ENCODE results near the gene CD53. TPM values are rescaled to one million over a fixed set of nuclear protein-coding genes. Genes with fewer than 3 reads are reported as not detected.

CD53 gene
- total and polyA plus RNA-seq, 9 of the 15 experiments (the other 6 are each of a cell fraction or from before 2014, with no cell fraction given) = 63.5 to 220 (median 131) TPM

GRCh38 chr1:110890474-110891196 is 17.7 kb downstream of the CD53 start (continued):
- TF ChIP-seq, protein P1, sequence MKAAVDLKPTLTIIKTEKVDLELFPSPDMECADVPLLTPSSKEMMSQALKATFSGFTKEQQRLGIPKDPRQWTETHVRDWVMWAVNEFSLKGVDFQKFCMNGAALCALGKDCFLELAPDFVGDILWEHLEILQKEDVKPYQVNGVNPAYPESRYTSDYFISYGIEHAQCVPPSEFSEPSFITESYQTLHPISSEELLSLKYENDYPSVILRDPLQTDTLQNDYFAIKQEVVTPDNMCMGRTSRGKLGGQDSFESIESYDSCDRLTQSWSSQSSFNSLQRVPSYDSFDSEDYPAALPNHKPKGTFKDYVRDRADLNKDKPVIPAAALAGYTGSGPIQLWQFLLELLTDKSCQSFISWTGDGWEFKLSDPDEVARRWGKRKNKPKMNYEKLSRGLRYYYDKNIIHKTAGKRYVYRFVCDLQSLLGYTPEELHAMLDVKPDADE (conservative IDR thresholded peaks at IDR 0.05; ENCODE audit: control insufficient read depth, low read depth, low read length) = no peak
- no peak for TF ChIP-seq ZNF436 (CRISPR knock-in tag; IDR thresholded peaks at IDR 0.05)
- no peak for TF ChIP-seq SIN3B (IDR thresholded peaks at IDR 0.05; ENCODE audit: low read depth)
- no peak for TF ChIP-seq NCOA1 (IDR thresholded peaks at IDR 0.05; ENCODE audit: low read depth)
- TF ChIP-seq, protein P2, sequence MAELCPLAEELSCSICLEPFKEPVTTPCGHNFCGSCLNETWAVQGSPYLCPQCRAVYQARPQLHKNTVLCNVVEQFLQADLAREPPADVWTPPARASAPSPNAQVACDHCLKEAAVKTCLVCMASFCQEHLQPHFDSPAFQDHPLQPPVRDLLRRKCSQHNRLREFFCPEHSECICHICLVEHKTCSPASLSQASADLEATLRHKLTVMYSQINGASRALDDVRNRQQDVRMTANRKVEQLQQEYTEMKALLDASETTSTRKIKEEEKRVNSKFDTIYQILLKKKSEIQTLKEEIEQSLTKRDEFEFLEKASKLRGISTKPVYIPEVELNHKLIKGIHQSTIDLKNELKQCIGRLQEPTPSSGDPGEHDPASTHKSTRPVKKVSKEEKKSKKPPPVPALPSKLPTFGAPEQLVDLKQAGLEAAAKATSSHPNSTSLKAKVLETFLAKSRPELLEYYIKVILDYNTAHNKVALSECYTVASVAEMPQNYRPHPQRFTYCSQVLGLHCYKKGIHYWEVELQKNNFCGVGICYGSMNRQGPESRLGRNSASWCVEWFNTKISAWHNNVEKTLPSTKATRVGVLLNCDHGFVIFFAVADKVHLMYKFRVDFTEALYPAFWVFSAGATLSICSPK (IDR thresholded peaks at IDR 0.05; ENCODE audit: borderline replicate concordance) = no peak
- no peak for TF ChIP-seq ZNF217 (CRISPR knock-in tag; IDR thresholded peaks at IDR 0.05)
- TF ChIP-seq FIP1L1 (IDR thresholded peaks at IDR 0.05; ENCODE audit: low read depth, low read length, poor library complexity, severe bottlenecking) = no peak
- no peak for TF ChIP-seq MAZ (CRISPR knock-in tag; conservative IDR thresholded peaks at IDR 0.05 in 1 of 2, IDR thresholded peaks at IDR 0.05 in 1 of 2)
- no peak for TF ChIP-seq ZNF717 (CRISPR knock-in tag; IDR thresholded peaks at IDR 0.05)
- TF ChIP-seq THRA (IDR thresholded peaks at IDR 0.05) = no peak
- TF ChIP-seq MXD1 (CRISPR knock-in tag; IDR thresholded peaks at IDR 0.05; ENCODE audit: borderline replicate concordance, poor library complexity, severe bottlenecking) = no peak
- TF ChIP-seq, protein P3, sequence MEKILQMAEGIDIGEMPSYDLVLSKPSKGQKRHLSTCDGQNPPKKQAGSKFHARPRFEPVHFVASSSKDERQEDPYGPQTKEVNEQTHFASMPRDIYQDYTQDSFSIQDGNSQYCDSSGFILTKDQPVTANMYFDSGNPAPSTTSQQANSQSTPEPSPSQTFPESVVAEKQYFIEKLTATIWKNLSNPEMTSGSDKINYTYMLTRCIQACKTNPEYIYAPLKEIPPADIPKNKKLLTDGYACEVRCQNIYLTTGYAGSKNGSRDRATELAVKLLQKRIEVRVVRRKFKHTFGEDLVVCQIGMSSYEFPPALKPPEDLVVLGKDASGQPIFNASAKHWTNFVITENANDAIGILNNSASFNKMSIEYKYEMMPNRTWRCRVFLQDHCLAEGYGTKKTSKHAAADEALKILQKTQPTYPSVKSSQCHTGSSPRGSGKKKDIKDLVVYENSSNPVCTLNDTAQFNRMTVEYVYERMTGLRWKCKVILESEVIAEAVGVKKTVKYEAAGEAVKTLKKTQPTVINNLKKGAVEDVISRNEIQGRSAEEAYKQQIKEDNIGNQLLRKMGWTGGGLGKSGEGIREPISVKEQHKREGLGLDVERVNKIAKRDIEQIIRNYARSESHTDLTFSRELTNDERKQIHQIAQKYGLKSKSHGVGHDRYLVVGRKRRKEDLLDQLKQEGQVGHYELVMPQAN (IDR thresholded peaks at IDR 0.05; ENCODE audit: borderline replicate concordance) = peak; percentile 50; the same call in 1 of the 2 replicates
- no peak for TF ChIP-seq SMARCB1 (IDR thresholded peaks at IDR 0.05; ENCODE audit: insufficient read length, low read depth)
- no peak for TF ChIP-seq ZNF41 (CRISPR knock-in tag; conservative IDR thresholded peaks at IDR 0.05)
- no peak for TF ChIP-seq ZNF764 (CRISPR knock-in tag; IDR thresholded peaks at IDR 0.05; ENCODE audit: low read depth)
- peak; percentile 68; the same call in 1 of the 2 replicates for TF ChIP-seq GATAD2B (IDR thresholded peaks at IDR 0.05; ENCODE audit: borderline replicate concordance)
- TF ChIP-seq EP400 (IDR thresholded peaks at IDR 0.05) = no peak; the same call in none of the 2 replicates
- no peak for TF ChIP-seq CC2D1A (IDR thresholded peaks at IDR 0.05)
- TF ChIP-seq BMI1 (IDR thresholded peaks at IDR 0.05; ENCODE audit: low read length) = no peak
- TF ChIP-seq ZNF507 (tag; conservative IDR thresholded peaks at IDR 0.05) = no peak

Measured in K562 (cell line).